GM18526 (cell line): ENCODE data around the gene GUCY2F.

ENCODE experiments used
- POLR2A ChIP-seq: IDR thresholded peaks from 3 replicates; pipeline ENCODE4 v1.6.1; 2011; ENCODE audit not compliant: insufficient read length; ENCODE audit errors: extremely low read depth

The GUCY2F gene

GRCh38 chrX:109481986-109482385 lies at the start of gene GUCY2F:
TSS of gene GUCY2F (minus strand) at chrX:109482086. CDS start at chrX:109475936, 6,150 bp downstream.
- no peak for TF ChIP-seq POLR2A

GRCh38 chrX:109519001-109519400 lies 37.1 kb upstream of the GUCY2F start:
- no peak for TF ChIP-seq POLR2A

- no peak for TF ChIP-seq POLR2A
Observed at GRCh38 chrX:109511113-109511512, 29.2 kb upstream of the GUCY2F start.

DNA sequence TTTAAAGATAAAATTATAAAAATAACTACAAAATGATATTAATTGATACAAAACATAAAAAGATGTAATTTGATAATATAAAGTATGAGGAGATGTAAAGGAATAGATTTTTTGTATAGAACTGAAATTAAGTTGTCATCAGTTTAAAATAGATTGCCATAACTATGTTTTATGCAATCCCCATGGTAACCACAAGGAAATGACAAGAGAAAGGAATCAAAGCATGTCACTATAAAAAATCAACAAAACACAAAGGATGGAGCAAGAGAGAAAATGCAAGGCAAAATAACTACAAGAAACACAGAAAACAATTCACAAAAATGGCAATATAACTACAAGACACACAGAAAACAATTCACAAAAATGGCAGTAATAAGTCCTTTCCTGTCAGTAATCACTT lies 27.0 kb upstream of the GUCY2F start:
- TF ChIP-seq POLR2A = no peak

DNA sequence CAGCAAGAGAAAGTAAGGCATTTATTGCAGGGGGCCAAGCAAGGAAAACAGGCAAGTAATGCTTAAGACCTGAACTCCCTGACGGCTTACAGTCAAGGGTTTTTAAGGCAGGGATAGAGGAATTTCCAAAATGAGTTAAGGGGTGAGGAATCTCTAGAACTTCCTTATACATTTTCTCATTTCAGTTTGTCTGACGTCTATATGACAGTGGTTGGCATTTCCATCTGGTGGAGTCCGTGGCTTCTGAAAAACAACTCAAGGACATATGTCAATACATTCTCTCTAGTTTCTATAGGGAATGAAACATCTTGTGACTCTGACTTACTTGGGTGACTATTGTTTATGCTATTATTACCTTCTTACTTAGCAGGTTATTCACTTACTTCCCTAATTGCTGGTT lies 19.3 kb upstream of the GUCY2F start:
- no peak for TF ChIP-seq POLR2A

DNA sequence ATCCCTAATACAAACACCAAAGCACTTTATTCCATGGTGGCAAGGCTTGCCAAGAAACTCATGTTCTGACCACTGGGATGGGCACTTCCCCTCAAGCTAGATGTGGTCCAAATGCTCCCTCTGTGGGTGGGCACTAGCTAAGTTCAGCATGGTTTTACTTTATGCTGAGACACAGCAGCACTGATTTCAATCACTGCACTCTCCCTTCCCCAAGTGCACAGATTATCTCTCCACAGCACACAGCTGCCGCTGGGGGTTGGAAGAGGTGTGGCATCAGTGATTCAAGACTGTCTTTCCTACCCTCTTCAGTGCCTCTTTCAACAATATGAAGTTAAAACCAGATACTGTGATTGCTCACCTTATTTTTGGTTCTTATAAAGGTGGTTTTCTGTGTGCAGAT lies 16.5 kb upstream of the GUCY2F start:
- TF ChIP-seq POLR2A = no peak

GRCh38 chrX:109489174-109489573 lies 7.3 kb upstream of the GUCY2F start:
- TF ChIP-seq POLR2A = no peak

GRCh38 chrX:109487640-109488039 lies 5.8 kb upstream of the GUCY2F start:
- no peak for TF ChIP-seq POLR2A

DNA sequence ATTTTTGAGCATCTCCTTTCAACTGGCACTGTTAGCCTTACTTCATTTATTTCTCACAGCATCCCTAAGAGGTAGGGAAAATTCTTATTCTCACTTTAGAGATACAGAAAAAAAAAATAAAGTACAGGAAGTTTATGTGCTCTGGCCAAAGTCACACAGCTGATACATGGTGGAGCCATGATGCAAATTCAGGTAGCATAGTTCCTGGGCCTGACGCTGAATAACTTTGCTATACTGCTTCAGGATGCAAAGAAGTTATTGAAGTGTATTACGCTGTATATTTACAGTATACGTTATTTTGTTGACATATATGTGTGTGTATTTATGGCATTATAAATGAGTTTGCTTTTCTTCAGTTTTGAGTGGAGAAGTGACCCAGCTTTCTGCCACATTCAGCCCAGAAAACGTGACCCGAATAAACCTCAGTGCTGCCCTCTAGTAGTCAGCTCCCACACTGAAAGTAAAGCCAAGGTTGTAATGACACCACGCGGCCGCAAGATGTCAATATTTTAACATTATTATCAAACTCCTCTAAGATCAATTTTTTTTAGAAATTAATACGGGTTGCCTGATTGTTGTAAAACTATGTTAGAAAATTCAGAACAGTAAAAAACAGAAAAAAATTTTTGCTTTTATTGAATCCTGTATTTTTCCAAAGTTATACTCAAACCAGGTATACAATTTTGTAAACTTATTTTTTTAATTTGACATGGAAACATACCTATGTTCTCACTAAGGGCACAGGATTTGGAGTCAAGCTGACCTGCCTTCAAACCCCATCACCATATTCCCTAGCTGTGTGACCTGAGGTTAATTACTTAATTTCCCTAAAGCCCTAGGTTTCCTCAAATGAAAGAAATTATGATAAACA lies 3.8 kb upstream of the GUCY2F start:
- no peak for TF ChIP-seq POLR2A

DNA sequence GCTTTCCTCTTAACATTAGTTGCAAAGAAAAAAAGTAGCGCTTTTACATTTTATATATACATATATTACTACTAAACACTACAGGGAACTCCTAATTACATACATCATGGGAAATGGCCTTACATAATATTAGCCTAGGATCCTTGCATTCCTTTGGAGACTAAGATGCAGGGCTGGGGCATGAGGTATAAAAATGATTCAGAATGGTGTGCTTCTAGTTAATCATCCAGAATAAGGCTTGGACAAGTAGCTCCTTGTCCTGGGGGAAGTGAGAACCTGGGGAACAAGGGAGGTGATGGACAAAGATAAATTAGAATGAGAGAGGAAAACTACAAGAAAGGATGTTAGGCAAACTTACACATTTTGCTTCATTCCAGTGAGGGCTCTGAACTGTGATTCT lies 3.0 kb upstream of the GUCY2F start:
- TF ChIP-seq POLR2A = no peak

DNA sequence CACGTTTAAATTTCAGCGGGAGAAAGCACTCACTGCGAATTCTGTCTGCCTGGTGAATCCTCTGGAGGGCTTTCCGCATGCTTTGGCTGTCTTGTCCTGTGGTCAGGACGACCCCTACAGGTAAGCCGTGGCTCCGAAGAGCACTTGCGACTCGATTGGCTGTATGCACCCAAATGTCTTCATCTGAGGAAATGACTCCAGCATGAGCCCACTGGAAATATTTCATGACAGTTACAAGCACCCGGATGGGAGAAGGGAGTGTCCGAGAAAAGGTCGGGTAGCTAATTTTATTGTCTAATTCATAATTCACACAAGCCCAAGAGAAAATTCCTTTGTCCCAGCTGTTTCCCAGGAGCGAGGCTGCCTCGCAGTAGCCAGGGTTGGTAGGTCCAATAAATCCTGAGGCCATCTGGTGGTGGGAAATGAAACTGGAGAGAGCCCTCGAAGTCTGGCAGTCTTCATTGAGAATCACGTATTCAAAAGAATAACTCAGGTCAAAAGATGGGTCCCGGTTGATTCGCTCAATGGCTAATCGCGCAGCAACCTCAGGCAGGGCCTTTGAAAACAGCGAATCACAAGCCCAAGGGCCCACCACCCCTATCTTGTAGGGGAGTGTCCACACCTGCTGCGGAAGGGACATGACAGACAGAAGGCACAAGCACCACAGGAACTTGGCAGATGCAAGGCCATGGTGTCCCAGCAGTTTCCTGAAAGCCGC lies 6.6 kb downstream of the GUCY2F start:
- no peak for TF ChIP-seq POLR2A

- TF ChIP-seq POLR2A = no peak
Observed at GRCh38 chrX:109472939-109473735, 8.7 kb downstream of the GUCY2F start.

- no peak for TF ChIP-seq POLR2A
Observed at GRCh38 chrX:109464231-109464630, 17.7 kb downstream of the GUCY2F start.

DNA sequence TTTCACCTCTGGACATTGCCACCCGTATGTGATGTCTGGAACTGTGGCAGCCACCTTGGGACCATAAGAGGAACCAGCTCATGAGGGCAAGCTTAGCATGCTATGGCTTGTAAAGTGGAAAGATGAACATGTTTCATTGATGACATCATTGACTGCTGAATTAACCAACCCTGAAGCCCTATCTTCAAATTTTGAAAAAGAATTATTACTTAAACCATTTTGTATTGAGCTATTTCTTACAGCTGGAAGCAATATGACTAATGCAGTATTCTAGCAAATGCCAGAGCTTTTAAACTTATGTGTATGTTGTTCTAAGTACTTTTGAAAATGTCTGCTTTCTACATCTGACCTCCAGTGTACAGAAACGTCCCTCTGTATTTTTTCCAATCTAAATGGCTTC lies 18.1 kb downstream of the GUCY2F start:
- no peak for TF ChIP-seq POLR2A

DNA sequence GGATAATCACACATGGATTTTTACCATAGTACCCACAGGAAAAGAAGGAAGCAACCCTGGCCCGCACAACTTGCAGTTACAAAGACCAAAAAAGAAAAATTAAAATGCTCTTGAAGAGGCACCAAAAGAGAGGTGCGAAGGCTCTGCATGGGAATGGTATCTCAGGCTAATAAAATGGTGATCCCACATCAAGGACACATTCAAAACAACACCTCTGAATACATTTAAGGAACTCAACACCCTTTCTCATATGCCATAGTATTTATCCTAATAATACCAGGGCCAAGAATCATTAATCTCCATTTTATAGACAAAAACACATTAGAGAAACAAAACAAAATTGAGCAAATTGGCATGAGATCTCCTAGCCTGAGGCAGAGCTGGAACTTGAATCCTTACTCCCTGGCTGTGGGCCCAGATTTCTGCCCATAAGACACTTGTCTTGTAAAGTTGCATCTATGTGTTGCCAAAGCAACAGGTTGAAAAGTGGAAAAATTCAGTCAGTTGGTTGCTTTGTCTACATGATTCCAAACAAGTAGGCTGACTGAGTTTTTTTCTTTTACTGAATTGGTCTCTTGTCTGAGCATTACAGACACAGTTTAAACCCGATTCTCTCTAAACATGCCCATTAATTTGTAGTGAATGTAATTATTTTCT lies 33.5 kb downstream of the GUCY2F start:
- TF ChIP-seq POLR2A = no peak
